ENCODE results near the gene TSKS.

The TSKS gene

DNA sequence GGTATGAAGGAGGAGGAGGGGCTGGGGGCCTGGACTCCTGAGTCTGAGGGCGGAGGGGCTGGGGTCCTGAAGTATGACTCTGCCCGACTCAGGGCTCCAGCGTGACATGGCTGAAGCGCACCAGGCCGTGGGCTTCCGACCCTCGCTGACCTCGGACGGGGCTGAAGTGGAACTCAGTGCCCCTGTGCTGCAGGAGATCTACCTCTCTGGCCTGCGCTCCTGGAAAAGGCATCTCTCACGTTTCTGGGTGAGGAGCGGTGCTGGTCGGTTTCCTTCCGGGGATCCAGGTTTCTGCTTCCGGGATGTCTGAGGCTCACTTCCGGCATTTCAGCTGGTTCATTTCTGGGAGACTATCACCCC, 71.0 kb downstream of the TSKS start:
- no peak overlapping the region for H3K27ac Mint-ChIP-seq
- no peak overlapping the region for H3K4me3 Mint-ChIP-seq
- peaks cover 21% of the 10 kb centered on the region for H3K27me3 Mint-ChIP-seq
- H3K9me3 Mint-ChIP-seq = no peaks in the 10 kb centered on the region
- peaks cover 13% of the 10 kb centered on the region for H3K36me3 Mint-ChIP-seq (ENCODE audit: low read depth)
- peaks cover 33% of the 10 kb centered on the region for H3K4me1 Mint-ChIP-seq (ENCODE audit: low read depth)

DNA sequence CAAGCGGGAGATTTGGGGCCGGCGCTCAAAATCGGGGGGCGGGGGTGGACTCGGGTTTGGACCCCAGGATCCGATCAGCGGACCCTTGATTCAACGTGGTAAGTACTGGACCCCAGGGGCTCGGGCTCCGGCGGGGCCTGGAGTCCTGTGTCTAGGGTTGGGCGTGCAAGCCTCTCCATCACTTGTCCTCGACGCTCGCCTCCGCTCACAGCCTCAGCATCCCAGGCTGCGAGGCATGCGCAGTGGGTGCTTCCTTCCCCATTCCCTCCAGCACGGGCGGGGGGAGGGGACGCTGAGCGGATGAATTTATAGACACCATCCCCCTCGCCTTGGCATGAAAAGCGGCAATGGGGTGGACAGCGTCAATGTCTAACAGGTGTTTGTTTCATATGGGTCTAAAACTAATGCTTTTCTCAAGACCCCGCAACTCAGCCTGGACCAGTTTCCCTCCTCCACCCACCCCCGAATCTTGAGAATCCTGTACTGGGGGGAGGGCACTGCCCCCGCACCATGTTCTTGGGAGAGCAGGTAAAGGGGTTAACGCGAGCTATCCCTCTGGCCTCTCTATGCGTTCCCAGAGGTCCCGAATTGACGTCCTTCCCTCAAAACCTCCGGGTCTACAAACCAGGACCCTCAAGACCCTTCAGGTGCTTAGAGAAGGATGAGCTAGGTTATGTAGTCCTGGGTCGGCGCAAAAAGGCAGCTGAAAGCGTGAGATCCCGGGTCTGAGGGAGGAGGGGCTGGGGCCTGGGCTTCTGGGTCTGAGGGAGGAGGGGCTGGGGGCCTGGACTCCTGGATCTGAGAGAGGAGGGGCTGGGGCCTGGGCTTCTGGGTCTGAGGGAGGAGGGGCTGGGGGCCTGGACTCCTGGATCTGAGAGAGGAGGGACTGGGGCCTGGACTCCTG, 71.6 kb downstream of the TSKS start:
- Mint-ChIP-seq H3K27ac (no peak overlapping the region), H3K9me3 (no peaks in the 10 kb centered on the region), H3K4me3 (peak overlapping the region; percentile 60), H3K4me1 (ENCODE audit: low read depth) (peaks cover 37% of the 10 kb centered on the region), H3K36me3 (ENCODE audit: low read depth) (peaks cover 17% of the 10 kb centered on the region), H3K27me3 (peaks cover 21% of the 10 kb centered on the region)

DNA sequence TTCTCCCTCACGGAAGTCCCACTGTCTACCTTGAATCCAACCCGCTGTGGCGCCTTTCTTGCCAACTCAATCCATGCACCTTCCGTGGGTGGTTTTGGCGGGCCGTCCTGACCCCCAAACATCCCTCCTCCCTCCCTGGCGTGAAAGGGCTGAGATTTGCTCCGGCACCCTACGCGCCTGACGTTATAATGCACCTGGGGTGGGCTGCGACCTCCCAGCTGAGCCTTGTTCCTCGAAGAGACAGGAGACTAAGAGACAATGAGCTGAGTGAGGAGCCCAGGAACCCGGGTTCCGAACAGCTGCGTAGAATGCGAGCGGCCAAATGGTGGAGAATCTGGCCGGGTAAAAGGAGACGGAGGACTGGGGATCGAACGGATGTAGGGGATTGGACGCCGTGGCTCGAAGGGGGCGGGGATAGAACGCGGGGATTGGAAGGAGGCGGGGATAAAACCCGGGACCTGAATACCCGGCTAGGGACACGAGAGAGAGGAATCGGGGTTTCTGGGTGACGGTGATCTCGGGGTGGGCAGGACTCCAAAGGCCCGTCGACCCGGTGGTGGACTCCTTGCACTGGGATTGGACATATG, 72.4 kb downstream of the TSKS start, which contains the start of gene CPT1C:
TSS of gene CPT1C (plus strand) at position 461 of the 587 bp plus-strand sequence. CDS start 1,137 bp downstream, outside the sequence.
- Mint-ChIP-seq H3K27ac (peak within 1 kb of the TSS; percentile 50), H3K4me1 (ENCODE audit: low read depth) (peaks cover 37% of the 10 kb centered on the region), H3K4me3 (peak within 1 kb of the TSS; percentile 60), H3K27me3 (peaks cover 21% of the 10 kb centered on the region), H3K9me3 (no peaks in the 10 kb centered on the region), H3K36me3 (ENCODE audit: low read depth) (peaks cover 22% of the 10 kb centered on the region)

DNA sequence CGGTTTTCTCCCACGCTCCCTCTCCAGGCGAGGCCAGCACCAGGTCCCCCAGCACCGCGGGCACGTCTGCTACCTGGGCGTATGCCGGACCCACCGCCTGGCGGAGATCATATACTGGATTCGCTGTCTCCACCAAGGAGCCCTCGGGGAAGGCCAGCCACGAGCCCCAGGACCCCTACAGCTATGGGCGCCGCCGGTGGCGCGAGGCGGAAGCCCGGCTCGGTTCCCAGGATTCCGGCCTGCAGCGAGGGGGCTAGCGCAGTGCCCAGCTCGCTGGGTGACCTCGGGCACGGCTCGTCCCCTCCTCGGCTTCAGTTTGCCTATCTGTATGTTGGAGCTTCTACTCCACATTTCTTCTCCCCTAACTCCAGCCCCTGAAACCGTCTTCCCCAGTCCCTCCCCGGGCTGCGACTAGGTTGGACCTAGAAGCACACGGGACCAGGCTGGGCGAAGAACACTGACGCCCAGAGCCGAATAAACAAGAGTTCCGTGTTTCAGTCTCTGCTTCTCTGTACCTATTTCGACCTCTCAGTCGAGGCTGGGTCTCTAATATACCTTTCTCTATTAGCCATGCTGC, 72.9 kb downstream of the TSKS start:
- Mint-ChIP-seq H3K36me3 (ENCODE audit: low read depth) (peaks cover 28% of the 10 kb centered on the region), H3K4me3 (peak overlapping the region; percentile 60), H3K27me3 (peaks cover 21% of the 10 kb centered on the region), H3K9me3 (no peaks in the 10 kb centered on the region), H3K27ac (peak overlapping the region; percentile 50), H3K4me1 (ENCODE audit: low read depth) (peaks cover 37% of the 10 kb centered on the region)

All from stimulated activated naive CD8-positive, alpha-beta T cell treated with anti-CD3 and anti-CD28 coated beads, Interleukin-15, Interleukin-2, amounts not matched to agents 100 ng/mL and 50 ng/mL, for 24 hours (primary cell).